ENCODE measurements around the gene CSF3R.
"Not testable (repeated sequence)": the region's sequence is repeated elsewhere in the genome, so short reads cannot be mapped to it uniquely, and the experiment has no call there.

CSF3R gene

DNA sequence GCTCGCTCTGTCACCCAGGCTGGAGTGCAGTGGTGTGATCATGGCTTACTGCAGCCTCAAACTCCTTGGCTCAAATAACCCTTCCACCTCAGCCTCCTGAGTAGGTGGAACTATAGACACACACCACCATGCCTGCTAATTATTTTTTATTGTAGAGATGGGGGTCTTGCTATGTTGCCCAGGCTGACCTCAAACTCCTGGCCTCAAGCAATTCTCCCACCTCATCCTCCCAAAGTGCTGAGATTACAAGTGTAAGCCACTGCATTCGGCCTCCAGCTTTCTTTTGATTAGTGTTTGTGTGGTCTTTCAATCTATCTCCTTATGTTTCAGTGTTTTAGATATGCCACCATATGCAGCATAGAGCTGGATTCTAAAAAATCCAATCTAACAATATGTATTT, 19.9 kb upstream of the CSF3R start:
- Mint-ChIP-seq H3K27me3 (peaks cover 19% of the 10 kb centered on the region), H3K9me3 (no peaks in the 10 kb centered on the region), H3K4me3 (no peak overlapping the region), H3K36me3 (ENCODE audit: low read depth) (no peaks in the 10 kb centered on the region), H3K27ac (no peak overlapping the region), H3K4me1 (ENCODE audit: low read depth) (no peaks in the 10 kb centered on the region)

DNA sequence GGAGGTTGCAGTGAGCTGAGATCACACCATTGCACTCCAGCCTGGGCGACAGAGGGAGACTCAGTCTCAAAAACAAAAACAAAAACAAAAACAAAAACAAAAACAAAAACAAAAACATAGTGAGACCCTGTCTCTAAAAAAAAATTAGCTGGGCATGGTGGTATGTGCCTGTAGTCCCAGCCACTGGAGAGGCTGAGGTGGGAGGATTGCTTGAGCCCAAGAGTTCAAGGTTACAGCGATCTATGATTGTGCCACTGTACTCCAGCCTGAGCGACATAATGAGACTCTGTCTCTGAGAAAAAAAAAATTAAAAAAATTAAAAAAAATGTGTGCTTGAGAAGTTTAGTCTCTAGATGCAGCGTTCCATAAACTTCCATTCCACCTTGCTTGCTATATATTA, 19.2 kb upstream of the CSF3R start:
- not testable (repeated sequence) for H3K27ac Mint-ChIP-seq; H3K4me1 Mint-ChIP-seq (ENCODE audit: low read depth); H3K36me3 Mint-ChIP-seq (ENCODE audit: low read depth); H3K9me3 Mint-ChIP-seq; H3K4me3 Mint-ChIP-seq
- peaks cover 25% of the 10 kb centered on the region for H3K27me3 Mint-ChIP-seq

DNA sequence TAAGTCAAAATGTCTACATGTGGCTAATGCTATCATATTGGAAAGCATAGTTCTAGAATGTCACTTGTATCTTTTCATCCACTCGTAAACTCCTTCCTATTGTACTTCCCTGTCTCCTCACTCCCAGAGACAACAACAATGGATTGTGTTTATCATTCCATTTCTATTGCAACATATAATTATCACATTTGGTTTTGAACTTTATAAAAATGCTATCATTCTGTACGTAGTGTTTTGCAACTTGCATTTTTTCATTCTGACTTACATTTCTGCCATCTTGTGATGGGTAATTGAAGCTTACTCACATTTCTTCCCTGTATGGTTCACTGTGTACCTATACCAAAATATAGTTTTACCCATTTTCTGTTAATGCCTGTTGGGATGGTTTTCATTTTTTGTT, 14.5 kb upstream of the CSF3R start:
- peaks cover 22% of the 10 kb centered on the region for H3K27me3 Mint-ChIP-seq
- no peaks in the 10 kb centered on the region for H3K9me3 Mint-ChIP-seq
- no peaks in the 10 kb centered on the region for H3K36me3 Mint-ChIP-seq (ENCODE audit: low read depth)
- H3K4me1 Mint-ChIP-seq (ENCODE audit: low read depth) = no peaks in the 10 kb centered on the region
- no peak overlapping the region for H3K27ac Mint-ChIP-seq
- no peak overlapping the region for H3K4me3 Mint-ChIP-seq

DNA sequence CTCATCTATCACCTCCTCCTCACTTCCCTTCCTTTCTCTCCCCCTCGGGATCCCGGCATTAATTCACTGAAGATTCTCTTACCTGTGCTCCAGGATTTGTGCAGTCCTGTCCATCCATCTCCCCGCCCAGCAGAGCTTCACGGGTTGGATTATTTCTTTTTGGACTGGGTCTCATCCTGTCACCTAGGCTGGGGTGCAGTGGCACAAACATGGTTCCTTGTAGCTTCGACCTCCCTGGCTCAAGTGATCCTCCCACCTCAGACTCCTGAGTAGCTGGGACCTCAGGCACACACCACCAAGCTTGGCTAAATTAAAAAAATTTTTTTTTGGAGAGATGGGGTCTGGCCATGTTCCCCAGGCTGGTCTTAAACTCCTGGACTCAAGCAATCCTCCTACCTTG, 12.3 kb upstream of the CSF3R start:
- Mint-ChIP-seq H3K27me3 (peaks cover 21% of the 10 kb centered on the region), H3K36me3 (ENCODE audit: low read depth) (no peaks in the 10 kb centered on the region), H3K4me3 (no peak overlapping the region), H3K27ac (no peak overlapping the region), H3K4me1 (ENCODE audit: low read depth) (no peaks in the 10 kb centered on the region), H3K9me3 (no peaks in the 10 kb centered on the region)

DNA sequence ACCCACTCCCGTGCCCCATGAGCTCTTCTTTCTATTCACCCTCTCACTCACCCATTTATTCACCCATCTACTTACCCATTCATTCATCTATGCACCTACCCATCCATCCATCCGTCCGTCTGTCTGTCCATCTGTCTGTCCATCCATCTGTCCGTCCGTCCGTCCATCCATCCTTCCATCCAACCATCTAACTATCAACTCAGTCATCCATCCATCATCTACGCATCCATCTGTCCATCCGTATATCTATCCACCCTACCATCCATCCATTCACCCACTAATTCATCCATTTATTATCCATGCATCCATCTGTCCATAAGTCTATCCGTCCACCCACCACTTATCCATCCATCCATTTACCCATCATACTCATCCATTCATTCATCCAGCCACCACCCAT, 10.8 kb upstream of the CSF3R start:
- Mint-ChIP-seq H3K9me3 (no peaks in the 10 kb centered on the region), H3K27ac (no peak overlapping the region), H3K36me3 (ENCODE audit: low read depth) (no peaks in the 10 kb centered on the region), H3K4me1 (ENCODE audit: low read depth) (no peaks in the 10 kb centered on the region), H3K27me3 (peaks cover 21% of the 10 kb centered on the region), H3K4me3 (no peak overlapping the region)

DNA sequence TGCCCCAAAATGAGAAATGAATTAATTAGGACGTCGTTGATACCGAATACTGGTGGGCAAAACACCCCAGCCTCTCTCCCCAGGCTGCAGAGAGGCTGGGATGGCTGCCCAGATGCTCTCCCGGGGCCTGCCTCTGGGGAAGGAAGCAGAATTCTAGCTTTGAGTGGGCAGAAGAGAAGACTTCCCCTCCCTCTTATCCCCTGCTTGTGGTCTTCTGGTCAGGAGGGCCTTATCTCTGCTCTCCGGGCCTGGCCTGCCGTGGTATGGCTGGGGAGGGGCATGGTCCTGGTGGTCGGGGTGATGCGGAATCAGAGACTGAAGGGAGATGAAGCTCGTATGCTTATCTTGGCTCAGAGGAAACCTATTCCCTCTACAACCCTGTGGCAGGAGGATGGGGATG, 9.8 kb upstream of the CSF3R start:
- Mint-ChIP-seq H3K4me1 (ENCODE audit: low read depth) (no peaks in the 10 kb centered on the region), H3K36me3 (ENCODE audit: low read depth) (no peaks in the 10 kb centered on the region), H3K9me3 (no peaks in the 10 kb centered on the region), H3K27ac (no peak overlapping the region), H3K27me3 (peaks cover 17% of the 10 kb centered on the region), H3K4me3 (no peak overlapping the region)

DNA sequence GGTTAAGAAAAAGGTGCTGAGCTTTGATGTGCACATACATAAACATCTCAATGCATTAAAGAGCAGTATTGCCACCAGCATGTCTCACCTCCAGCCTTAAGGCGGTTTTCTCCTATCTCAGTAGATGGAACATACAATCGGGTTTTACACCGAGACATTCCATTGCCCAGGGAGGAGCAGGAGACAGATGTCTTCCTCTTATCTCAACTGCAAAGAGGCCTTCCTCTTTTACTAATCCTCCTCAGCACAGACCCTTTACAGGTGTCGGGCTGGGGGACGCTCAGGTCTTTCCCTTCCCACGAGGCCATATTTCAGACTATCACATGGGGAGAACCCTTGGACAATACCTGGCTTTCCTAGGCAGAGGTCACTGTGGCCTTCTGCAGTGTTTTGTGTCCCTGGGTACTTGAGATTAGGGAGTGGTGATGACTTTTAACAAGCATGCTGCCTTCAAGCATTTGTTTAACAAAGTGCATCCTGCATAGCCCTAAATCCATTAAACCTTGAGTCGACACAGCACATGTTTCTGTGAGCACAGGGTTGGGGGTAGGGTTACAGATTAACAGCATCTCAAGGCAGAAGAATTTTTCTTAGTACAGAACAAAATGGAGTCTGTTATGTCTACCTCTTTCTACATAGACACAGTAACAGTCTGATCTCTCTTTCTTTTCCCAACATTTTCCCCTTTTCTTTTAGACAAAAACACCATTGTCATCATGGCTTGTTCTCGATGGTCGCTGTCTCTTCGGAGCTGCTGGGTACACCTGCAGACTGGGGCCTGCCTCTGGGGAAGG, 6.7 kb upstream of the CSF3R start:
- not testable (repeated sequence) for H3K27me3 Mint-ChIP-seq; H3K36me3 Mint-ChIP-seq (ENCODE audit: low read depth); H3K27ac Mint-ChIP-seq; H3K9me3 Mint-ChIP-seq; H3K4me1 Mint-ChIP-seq (ENCODE audit: low read depth); H3K4me3 Mint-ChIP-seq

DNA sequence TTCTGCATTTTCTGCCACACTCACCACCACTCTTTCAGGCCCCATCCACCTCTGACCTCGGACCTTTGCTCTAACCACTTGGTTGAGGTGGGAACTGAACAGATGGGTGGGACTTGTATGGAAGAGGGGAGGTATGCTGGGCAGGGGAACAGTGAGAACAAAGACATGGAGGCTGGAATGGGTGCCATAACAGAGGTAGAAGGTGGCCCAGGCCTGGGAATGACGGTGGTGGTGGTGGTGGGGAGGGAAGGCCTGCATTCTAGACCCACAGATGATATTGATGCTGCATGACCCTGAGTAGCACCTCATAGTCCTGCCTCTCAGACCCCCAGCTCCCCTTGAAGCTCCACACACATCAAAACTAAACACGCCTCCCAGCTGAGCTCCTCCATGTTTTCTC, 5.2 kb upstream of the CSF3R start:
- no peaks in the 10 kb centered on the region for H3K36me3 Mint-ChIP-seq (ENCODE audit: low read depth)
- H3K9me3 Mint-ChIP-seq = no peaks in the 10 kb centered on the region
- H3K27me3 Mint-ChIP-seq = peaks cover 3% of the 10 kb centered on the region

DNA sequence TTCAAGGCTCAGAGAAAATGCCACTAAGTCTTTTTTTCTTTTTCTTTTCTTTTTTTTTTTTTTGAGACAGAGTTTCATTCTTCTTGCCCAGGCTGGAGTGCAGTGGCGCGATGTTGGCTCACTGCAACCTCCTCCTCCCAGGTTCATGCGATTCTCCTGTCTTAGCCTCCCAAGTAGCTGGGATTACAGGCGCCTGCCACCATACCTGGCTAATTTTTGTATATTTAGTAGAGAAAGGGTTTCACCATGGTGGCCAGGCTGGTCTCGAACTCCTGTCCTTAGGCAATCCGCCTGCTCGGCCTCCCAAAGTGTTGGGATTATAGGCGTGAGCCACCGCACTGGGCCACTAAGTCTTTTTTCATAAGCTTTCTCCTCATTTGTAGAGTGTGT, 4.6 kb upstream of the CSF3R start:
- H3K4me3 Mint-ChIP-seq; H3K9me3 Mint-ChIP-seq; H3K4me1 Mint-ChIP-seq (ENCODE audit: low read depth); H3K27me3 Mint-ChIP-seq; H3K27ac Mint-ChIP-seq; H3K36me3 Mint-ChIP-seq (ENCODE audit: low read depth): not testable (repeated sequence)

More for the DNA sequence above, 5.2 kb upstream of the CSF3R start:
- no peak overlapping the region for H3K4me3 Mint-ChIP-seq
- no peak overlapping the region for H3K27ac Mint-ChIP-seq
- no peaks in the 10 kb centered on the region for H3K4me1 Mint-ChIP-seq (ENCODE audit: low read depth)

DNA sequence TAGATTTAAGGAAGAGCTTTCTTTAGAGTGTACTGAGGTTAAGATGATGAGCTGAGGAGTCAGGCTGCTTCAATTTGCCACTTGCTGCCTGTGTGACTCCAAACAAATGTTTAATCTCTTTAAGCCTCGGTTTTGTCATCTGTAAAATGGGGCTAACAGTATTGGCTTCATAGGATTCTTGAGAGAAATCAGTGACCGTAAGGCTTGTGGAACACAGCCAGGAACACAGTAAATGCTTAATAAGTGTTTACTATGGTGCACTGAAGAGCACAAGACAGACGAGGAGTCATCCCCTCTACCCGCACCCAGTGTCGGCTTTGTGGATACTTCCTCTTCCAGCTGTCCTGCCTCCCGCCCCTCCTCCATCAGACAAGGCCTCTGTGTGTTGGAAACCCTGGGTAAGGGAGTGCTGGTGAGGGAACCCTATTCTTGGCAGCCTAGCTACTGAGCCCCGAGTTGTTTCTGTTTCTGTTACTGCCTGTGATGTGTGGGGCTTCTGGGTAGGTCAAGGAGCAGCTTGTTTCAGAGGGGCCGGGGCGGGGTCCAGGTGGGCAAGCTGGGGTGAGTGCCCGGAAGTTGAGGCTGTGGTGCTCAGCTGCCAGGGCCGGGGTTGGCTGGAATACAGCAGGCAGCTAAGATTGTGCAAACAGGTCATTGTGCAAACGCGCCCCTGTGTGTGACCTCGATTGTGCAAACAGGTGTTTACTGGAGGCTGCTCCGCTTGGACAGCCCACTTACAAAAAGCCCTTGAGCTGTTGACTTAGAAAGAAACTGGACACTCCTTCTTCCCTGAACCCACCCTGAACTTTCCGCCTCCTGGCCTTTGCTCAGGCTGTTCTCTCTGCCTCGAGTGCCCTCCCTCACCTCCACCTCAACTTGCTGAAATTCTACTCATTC, 4.0 kb upstream of the CSF3R start:
- peaks cover 7% of the 10 kb centered on the region for H3K4me1 Mint-ChIP-seq (ENCODE audit: low read depth)
- no peak overlapping the region for H3K4me3 Mint-ChIP-seq

DNA sequence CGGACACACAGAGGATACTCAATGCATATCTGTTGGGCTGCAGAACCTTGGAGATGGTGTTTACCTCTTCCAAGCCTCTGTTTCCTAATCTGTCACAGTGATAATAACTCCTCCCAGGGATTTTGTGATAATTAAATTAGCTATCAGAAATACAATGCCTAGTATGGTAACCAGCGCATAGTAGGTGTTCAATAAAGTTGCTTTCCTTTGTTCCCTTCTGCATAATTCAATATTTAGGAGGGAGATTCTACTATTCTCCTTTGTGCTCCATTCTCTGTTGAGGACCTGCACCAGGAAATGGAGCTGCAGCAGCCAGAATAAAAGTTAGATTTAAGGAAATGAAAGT, 3.4 kb upstream of the CSF3R start:
- no peak overlapping the region for H3K27ac Mint-ChIP-seq
- no peaks in the 10 kb centered on the region for H3K9me3 Mint-ChIP-seq
- H3K4me3 Mint-ChIP-seq = no peak overlapping the region
- H3K36me3 Mint-ChIP-seq (ENCODE audit: low read depth) = no peaks in the 10 kb centered on the region
- peaks cover 3% of the 10 kb centered on the region for H3K27me3 Mint-ChIP-seq
- peaks cover 9% of the 10 kb centered on the region for H3K4me1 Mint-ChIP-seq (ENCODE audit: low read depth)

More for the DNA sequence above, 4.0 kb upstream of the CSF3R start:
- Mint-ChIP-seq H3K27ac (no peak overlapping the region), H3K9me3 (no peaks in the 10 kb centered on the region), H3K36me3 (ENCODE audit: low read depth) (no peaks in the 10 kb centered on the region), H3K27me3 (peaks cover 3% of the 10 kb centered on the region)

DNA sequence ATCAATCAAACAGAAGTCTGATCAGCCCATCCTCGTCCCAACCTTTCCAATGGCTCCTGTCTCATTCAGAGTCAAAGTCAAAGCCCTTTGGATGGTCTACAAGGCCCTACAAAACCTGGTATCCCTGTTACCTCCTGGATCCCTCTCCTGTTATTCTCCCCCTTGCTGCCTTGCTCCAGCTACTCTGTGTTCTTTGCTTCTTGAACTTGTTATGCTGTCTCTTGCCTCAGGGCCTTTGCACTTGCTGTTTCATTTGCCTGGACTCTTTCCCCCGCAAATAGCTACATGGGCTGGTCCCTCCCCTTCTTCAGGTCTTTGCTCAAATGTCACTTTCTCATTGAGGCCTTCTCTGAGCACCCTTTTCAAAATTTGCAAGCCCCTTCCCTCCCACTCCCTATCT, 1.4 kb upstream of the CSF3R start:
- no peaks in the 10 kb centered on the region for H3K36me3 Mint-ChIP-seq (ENCODE audit: low read depth)
- no peak overlapping the region for H3K27ac Mint-ChIP-seq
- peaks cover 9% of the 10 kb centered on the region for H3K4me1 Mint-ChIP-seq (ENCODE audit: low read depth)
- H3K9me3 Mint-ChIP-seq = no peaks in the 10 kb centered on the region
- H3K4me3 Mint-ChIP-seq = no peak overlapping the region
- H3K27me3 Mint-ChIP-seq = peaks cover 3% of the 10 kb centered on the region

DNA sequence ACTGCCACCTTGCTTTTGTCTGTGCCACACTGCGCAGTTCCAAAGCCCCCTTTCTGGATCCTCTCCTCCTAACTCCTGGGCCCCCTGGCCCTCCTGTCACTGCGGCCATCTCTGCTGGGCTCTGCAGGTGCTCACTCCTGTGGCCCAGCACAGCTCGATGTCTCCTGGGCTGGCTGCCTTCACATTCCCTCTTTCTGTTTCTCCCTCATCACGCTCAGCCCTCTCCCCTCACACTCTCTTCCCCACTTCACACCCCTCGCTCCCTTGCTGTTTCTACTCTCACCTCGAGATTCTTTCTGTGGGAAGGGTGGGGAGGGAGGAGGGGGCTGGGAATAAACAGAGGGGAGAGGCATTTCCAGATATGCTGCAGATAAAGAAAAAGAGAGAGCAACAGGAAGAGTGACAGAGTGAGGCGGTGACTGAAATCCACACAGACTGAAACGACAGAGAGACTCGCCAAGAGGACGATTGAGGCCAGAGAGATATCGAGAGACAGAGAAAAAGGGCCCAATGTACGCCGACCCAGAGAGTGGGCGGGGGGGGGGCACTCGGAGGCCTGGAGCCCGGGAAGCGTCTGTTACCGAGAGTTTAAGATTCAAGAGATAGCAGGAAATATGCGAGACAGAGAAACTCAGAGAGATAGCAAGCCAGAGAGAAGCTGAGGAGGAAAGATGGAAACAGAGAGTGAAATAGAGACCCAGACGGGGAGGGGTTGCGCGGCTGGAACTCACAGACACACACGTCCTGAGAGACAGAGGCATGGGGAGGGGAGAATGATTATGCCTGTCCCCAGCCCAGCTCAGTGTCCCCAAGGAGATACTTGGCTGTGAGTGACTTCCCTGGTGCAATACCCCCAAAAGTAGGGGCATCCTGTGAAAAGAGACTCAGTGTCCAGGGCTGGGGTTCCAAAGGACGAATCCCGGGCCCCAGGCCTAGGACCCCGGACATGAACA, 666 bp downstream of the CSF3R start:
- Mint-ChIP-seq H3K27ac (no peak overlapping the region), H3K27me3 (peaks cover 3% of the 10 kb centered on the region)

DNA sequence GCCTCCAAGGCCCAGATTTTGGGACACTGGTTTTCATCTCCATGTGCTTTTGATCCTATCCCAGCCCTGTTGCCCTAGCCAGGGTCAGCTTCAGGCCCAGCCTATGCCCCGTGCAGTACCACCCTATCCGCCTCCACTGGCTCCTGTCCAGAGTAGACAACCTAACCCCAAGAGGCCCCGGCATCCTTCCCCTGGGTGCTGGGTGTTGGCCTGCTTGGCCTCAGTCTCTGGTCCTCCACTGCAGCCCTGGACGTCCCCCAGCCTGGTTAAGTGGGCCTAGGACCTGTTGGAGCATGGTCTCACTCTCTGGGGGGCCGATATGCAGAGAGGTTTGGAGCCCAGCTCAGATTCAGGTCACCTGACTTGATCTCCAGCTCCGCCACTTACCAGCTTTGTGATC, 1.6 kb downstream of the CSF3R start:
- no peak overlapping the region for H3K27ac Mint-ChIP-seq
- H3K36me3 Mint-ChIP-seq (ENCODE audit: low read depth) = no peaks in the 10 kb centered on the region
- no peak overlapping the region for H3K4me3 Mint-ChIP-seq
- H3K9me3 Mint-ChIP-seq = no peaks in the 10 kb centered on the region
- peaks cover 9% of the 10 kb centered on the region for H3K4me1 Mint-ChIP-seq (ENCODE audit: low read depth)
- peaks cover 3% of the 10 kb centered on the region for H3K27me3 Mint-ChIP-seq

More for the DNA sequence above, 666 bp downstream of the CSF3R start:
- Mint-ChIP-seq H3K9me3 (no peaks in the 10 kb centered on the region), H3K4me1 (ENCODE audit: low read depth) (peaks cover 9% of the 10 kb centered on the region), H3K36me3 (ENCODE audit: low read depth) (no peaks in the 10 kb centered on the region), H3K4me3 (no peak overlapping the region)

DNA sequence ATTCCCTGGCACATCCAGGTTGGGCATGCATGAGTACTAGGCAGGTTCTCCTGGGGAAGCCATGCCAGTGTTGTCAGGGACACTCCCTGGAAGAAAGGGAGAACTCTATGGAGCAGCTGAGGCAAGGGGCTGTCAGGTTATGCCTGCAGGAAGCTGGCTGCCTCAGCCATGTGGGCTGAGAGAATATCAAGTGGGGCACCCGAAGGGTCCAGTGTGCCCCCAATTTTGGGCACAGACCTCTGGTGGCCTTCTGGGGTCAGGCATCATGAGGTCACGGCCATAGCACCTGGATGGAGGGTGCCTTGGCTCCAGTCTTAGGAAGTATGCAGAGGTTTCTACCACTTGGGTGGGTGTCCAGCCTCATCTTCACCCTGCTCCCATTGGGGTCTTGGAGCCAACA, 2.6 kb downstream of the CSF3R start:
- peaks cover 3% of the 10 kb centered on the region for H3K27me3 Mint-ChIP-seq
- H3K9me3 Mint-ChIP-seq = no peaks in the 10 kb centered on the region
- H3K36me3 Mint-ChIP-seq (ENCODE audit: low read depth) = no peaks in the 10 kb centered on the region
- no peak overlapping the region for H3K27ac Mint-ChIP-seq
- no peak overlapping the region for H3K4me3 Mint-ChIP-seq
- H3K4me1 Mint-ChIP-seq (ENCODE audit: low read depth) = peaks cover 9% of the 10 kb centered on the region
